HUES6 (cell line): Measurements from ENCODE around the gene TMEM63A.

Experiments used
- H3K27ac ChIP-seq: 2 replicates; pipeline ENCODE4 v1.7.0; 2013; ENCODE audit warnings: low read depth, mild to moderate bottlenecking, low read length, inconsistent platforms
- H3K27me3 ChIP-seq: 2 replicates; pipeline ENCODE4 v1.6.1; 2013; ENCODE audit warnings: low read length; ENCODE audit not compliant: control insufficient read depth, insufficient read depth
- H3K36me3 ChIP-seq: 2 replicates; pipeline ENCODE4 v1.6.1; 2013; ENCODE audit warnings: low read length; ENCODE audit not compliant: control insufficient read depth, insufficient read depth
- H3K4me1 ChIP-seq: 2 replicates; pipeline ENCODE4 v1.6.1; 2013; ENCODE audit warnings: low read length; ENCODE audit not compliant: control insufficient read depth, insufficient read depth
- H3K4me3 ChIP-seq: 2 replicates; pipeline ENCODE4 v1.5.1; 2013; ENCODE audit warnings: low read depth, low read length
- H3K9ac ChIP-seq: one replicate; pipeline ENCODE4 v1.6.1; 2013; ENCODE audit warnings: mild to moderate bottlenecking, low read length
- H3K9me3 ChIP-seq: 2 replicates; pipeline ENCODE4 v1.6.1; 2013; ENCODE audit warnings: low read depth, low read length; ENCODE audit not compliant: control insufficient read depth, insufficient read depth

Gene TMEM63A

DNA sequence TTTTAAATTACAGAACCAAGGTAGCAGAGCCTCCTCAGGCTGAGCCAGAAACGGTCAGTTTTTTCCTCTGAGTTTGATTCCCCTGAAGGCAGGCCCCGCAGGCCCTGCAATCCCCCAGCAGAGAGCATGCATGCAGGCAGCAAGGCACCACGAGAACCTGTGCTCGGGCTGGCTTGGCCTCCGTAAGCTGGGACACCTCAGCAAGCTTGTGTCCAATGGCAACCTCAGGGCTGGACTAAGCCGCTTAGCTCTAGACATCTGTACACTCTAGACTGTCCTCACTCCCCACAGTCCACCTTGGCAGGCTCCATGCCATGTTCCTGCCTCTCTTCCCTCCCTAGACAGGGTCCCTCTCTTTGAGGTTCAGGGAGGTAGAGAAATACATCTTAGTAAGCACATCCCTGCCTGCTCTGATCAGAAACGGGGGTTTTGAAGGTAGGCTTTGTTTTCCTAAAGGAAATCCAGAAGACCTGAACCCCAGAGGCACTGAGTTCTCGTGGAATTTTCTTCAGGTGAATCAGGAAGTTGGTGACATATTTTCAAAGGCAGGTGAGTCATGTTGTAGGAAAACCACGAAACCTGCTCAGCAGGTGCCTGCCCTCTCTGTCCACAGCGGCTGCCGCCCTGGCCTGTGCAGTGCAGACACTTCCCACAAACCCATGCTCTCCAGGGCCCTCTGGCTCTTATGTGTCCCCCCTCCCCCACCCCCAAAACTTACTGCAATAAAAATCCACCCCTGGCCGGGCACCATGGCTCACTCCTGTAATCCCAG, 7.0 kb downstream of the TMEM63A start:
- peak overlapping the region; percentile 18 for H3K9ac ChIP-seq
- no peaks in the 10 kb centered on the region for H3K27me3 ChIP-seq
- H3K27ac ChIP-seq: no peak overlapping the region; the same call in 1 of the 2 replicates
- H3K4me3 ChIP-seq: no peak overlapping the region
- peaks cover 66% of the 10 kb centered on the region for H3K36me3 ChIP-seq
- no peaks in the 10 kb centered on the region for H3K9me3 ChIP-seq
- H3K4me1 ChIP-seq: peaks cover 25% of the 10 kb centered on the region

DNA sequence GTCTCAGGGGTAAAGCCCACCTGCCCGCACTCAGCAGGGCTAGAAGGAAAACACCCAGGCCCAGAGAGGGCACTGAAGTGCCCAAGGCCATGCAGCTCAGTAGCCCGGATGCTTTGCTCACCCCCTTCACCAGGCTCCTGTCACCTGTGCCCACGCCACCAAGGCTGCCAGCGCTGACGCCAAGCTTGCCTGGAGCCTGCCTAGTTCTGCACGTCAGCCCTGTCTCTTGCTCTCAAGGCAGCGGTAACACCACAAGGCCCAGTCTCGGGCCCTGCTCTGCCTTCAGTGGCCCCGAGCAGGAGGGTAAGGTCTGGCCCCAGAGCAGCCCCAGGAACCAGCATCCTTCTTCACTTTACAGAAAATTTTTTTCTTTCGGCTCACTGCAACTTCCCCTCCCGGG, 7.7 kb downstream of the TMEM63A start:
- Histone ChIP-seq H3K4me3 (no peak overlapping the region), H3K27ac (no peak overlapping the region), H3K27me3 (no peaks in the 10 kb centered on the region), H3K9ac (no peak overlapping the region), H3K9me3 (no peaks in the 10 kb centered on the region), H3K36me3 (peaks cover 72% of the 10 kb centered on the region), H3K4me1 (peaks cover 19% of the 10 kb centered on the region; the same call in 1 of the 2 replicates)

DNA sequence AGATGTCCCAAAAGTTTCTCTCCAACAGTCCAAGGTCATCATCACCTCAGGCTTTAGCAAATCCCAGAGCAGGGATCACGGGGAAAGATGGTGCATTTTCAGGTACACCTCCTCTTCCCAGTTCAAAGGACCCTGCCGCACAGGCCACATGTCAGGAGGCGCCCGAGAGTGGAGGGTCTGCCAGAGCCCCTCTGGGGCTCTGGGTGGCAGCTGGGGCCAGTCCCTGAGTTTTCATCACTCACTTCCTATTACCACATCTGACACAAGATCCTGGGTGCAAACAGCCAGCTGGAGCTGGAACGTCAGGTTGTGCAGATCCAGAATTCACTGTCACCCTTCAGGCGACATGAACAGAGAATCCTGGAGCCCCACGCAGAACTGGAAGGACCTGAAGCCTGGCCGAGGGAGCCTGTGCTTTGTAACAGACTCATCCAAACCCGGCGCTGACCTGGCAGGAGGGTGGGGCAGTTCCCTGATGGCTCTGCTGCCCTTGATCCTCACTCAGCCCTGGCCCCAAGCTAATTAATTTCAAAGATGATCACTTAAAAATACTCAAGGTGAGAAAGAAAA, 8.8 kb downstream of the TMEM63A start:
- no peak overlapping the region for H3K4me3 ChIP-seq
- H3K36me3 ChIP-seq: peaks cover 75% of the 10 kb centered on the region
- no peak overlapping the region for H3K9ac ChIP-seq
- no peaks in the 10 kb centered on the region for H3K9me3 ChIP-seq
- H3K27me3 ChIP-seq: no peaks in the 10 kb centered on the region
- H3K4me1 ChIP-seq: peaks cover 17% of the 10 kb centered on the region; the same call in 1 of the 2 replicates
- H3K27ac ChIP-seq: no peak overlapping the region

DNA sequence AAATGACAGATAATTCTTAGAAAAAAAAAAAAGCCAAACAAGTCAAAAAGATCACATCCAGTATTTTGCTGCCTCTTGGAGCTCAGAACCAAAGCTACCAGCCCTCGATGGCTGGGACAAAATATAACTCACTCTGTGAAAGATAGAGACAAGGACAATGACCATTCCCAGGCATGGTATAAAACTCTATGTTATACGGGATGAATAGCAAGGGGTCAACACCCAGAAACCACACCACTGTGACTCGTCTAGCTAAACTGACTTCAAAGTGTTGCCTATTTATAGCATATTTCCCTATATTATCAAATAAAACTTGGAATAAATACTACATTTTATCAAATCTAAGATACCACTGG, 10.1 kb downstream of the TMEM63A start:
- H3K9ac ChIP-seq: no peak overlapping the region
- H3K27ac ChIP-seq: no peak overlapping the region
- peaks cover 82% of the 10 kb centered on the region for H3K36me3 ChIP-seq
- H3K4me1 ChIP-seq: peaks cover 10% of the 10 kb centered on the region; the same call in 1 of the 2 replicates
- H3K27me3 ChIP-seq: no peaks in the 10 kb centered on the region
- H3K4me3 ChIP-seq: no peak overlapping the region
- no peaks in the 10 kb centered on the region for H3K9me3 ChIP-seq

DNA sequence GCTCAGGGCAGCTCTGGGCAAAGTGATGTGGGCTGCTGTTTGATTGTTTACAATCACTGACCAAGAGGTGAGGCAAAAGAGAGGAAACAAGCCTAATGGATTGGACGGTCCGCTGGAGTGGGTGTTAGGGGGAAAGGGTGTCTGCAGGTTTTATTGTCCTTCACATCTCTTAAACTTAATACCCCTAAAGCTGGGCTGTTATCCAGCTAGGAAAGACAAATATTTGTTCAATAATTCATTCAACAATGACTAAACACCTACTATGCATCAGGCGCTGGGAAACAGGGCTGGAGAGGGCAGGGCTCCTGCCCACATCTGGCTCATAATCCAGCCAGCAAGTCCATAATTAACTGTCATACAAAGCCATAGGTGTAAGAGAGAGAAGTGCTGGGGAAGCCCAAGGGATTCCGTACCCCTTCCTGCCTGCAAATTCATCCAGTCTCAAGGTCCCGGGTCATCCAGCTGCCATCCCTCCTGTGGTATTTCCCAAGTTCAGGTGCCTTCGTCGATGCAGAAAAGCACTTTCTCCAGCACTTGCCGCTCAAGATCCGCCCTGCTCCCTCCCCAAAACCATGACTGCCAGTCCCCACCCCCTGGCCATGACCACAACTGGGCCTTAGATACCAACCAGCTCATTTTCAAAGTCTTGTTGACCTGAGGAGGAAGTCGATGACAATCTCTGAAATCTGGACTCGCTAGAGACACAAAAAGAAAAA, 10.7 kb downstream of the TMEM63A start:
- Histone ChIP-seq H3K36me3 (peaks cover 83% of the 10 kb centered on the region), H3K4me1 (peaks cover 10% of the 10 kb centered on the region; the same call in 1 of the 2 replicates), H3K9ac (no peak overlapping the region), H3K27ac (no peak overlapping the region), H3K4me3 (no peak overlapping the region), H3K27me3 (no peaks in the 10 kb centered on the region), H3K9me3 (no peaks in the 10 kb centered on the region)

DNA sequence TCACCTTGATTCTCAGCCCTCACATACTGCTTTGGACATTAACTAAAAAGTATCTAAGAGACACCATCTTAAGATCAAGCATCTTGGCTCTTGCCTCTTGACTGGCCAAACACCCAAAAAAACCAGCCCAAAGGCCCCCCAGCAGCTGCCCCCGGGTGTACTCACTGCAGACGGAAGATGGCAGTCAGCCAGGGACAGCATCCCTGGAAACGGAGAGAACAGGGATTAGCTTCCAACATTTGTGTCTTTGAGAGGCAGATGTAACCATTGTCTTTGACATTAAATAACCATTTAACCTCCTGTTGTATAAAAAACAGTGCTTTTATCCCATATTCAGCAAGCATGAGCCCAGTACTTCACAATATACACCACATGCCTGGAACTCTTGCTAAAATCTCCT, 11.3 kb downstream of the TMEM63A start:
- H3K9me3 ChIP-seq: no peaks in the 10 kb centered on the region
- no peak overlapping the region for H3K9ac ChIP-seq
- no peaks in the 10 kb centered on the region for H3K27me3 ChIP-seq
- H3K4me3 ChIP-seq: no peak overlapping the region
- H3K4me1 ChIP-seq: peaks cover 7% of the 10 kb centered on the region; the same call in 1 of the 2 replicates
- H3K27ac ChIP-seq: no peak overlapping the region
- H3K36me3 ChIP-seq: peaks cover 86% of the 10 kb centered on the region

DNA sequence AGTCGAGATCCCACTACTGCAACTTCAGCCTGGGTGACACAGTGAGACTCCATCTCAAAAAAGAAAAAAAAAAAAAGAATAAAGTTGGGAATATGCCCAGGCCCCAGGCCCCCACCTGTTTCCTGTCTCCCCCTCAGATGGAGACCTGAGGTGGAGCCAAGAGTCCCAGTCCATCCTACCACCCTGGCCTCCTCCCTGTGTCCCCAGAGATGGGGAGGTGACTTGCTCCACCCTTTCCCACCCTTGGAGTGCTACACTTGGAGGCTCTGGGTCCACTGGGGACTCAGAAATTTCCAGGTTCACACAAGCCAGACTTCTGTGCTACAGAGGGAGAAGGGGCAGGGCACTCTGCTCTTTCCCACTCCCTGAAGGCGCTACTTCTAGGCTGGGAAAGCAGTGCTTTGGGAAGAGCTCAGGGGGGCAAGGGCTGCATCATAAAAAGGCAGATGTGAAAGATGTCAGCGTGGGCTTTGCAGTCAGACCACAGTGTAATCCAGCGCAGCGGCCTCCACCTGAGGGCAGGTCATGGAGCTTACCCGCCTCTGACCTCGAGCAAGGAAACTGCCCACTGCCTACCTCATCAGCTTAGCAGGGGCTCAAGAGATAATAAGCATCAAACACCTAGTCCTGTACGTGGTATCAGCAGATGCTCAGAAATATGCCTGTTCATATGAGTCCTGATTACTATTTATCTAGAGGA, 13.4 kb downstream of the TMEM63A start:
- no peaks in the 10 kb centered on the region for H3K27me3 ChIP-seq
- H3K4me1 ChIP-seq: peaks cover 7% of the 10 kb centered on the region; the same call in 1 of the 2 replicates
- H3K27ac ChIP-seq: no peak overlapping the region
- H3K9me3 ChIP-seq: no peaks in the 10 kb centered on the region
- no peak overlapping the region for H3K9ac ChIP-seq
- H3K36me3 ChIP-seq: peaks cover 88% of the 10 kb centered on the region
- no peak overlapping the region for H3K4me3 ChIP-seq

DNA sequence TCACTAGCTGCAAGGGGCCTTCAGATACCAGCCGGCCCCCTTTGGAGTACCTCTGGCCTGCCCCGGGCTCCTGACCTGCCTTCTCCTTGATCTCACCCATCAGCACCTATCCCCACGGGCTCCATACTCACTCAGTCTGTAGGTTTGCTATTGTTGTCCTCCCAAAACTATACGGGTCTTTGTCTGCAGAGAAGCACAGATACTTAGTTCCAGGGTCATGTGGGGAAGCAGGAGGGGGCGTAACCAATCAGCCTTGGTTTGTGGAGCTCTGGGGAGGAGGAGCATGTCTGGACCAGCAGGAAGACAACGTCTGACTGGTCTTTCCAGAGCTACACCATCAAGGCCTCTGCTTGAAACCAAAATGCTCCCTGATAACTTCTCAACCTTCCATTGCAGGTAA, 15.2 kb downstream of the TMEM63A start:
- Histone ChIP-seq H3K4me1 (peaks cover 5% of the 10 kb centered on the region; the same call in 1 of the 2 replicates), H3K36me3 (peaks cover 91% of the 10 kb centered on the region), H3K27me3 (no peaks in the 10 kb centered on the region), H3K9ac (no peak overlapping the region), H3K4me3 (no peak overlapping the region), H3K9me3 (no peaks in the 10 kb centered on the region), H3K27ac (no peak overlapping the region)

DNA sequence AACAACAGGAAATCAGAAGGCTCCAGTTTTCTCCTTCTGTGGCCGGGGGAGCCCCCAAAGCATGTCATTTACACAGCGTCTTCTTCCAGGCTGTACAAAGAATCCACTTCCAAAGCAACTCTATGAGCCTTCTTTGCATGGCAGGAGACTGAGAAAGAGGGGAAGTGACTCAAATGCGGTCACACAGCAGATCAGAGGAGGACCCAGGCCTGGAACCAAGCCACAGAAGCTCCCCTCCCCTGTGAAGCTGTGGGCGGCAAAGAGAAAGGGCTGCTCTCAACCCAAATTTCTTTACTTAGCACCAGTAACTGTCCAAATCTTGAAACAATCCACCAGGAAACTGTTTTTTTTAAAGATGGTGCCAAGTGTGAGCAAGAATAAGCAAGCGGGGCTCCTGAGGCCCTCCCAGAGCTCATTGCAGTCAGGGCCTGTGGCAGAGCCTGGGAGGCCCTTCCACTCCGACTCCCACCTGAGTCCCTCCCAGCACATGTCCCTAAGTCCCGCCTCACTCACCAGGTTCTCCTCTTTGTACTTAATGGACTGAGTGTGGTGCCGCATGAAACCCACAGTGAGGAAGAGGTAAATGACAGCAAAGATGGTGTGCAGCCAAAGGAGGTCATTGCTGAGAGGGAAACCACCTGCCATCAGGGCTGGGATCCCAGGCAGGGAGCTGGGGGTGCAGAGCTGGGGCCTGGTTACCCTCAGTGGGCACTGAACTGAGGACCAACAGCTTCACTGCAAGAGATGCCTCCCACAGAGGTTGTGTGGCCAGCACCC, 15.9 kb downstream of the TMEM63A start:
- no peak overlapping the region for H3K27ac ChIP-seq
- H3K9me3 ChIP-seq: no peaks in the 10 kb centered on the region
- H3K4me1 ChIP-seq: no peaks in the 10 kb centered on the region
- H3K4me3 ChIP-seq: no peak overlapping the region
- peaks cover 91% of the 10 kb centered on the region for H3K36me3 ChIP-seq
- H3K9ac ChIP-seq: no peak overlapping the region
- no peaks in the 10 kb centered on the region for H3K27me3 ChIP-seq

DNA sequence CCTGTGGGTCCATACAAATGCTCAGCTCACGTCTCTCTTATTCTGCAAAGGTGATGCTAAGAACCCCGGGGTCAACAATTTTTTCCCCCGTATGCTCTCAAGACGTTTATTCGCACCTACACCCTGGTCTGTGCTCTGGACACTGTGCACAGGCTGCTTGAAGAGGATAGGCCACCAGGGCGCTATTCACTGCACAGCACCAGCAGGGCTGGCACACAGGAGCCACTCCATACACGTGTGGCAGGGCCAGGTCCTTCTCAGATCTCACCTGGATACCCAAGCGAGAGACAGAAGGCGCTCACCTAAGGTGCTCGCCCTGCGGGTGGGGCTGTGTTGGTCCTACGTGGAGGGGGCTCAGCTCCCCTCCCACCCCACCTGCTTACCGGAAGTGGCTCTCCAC, 16.7 kb downstream of the TMEM63A start:
- Histone ChIP-seq H3K4me1 (no peaks in the 10 kb centered on the region), H3K9me3 (no peaks in the 10 kb centered on the region), H3K27me3 (no peaks in the 10 kb centered on the region), H3K9ac (no peak overlapping the region), H3K27ac (no peak overlapping the region), H3K4me3 (no peak overlapping the region), H3K36me3 (peaks cover 92% of the 10 kb centered on the region)
